Nephron (organoid): ENCODE measurements around the gene HOXD11.

Source experiments
- H3K27ac Mint-ChIP-seq, 3 experiments: 2 replicates each; pipeline ENCODE4 v1.8.0; 2020; ENCODE audit warnings: mixed read lengths in 3 of 3, mild to moderate bottlenecking in 2 of 3, moderate library complexity in 1 of 3
- H3K27me3 Mint-ChIP-seq: 2 replicates; pipeline ENCODE4 v1.8.0; 2021; ENCODE audit warnings: low read depth, mild to moderate bottlenecking, moderate library complexity, mixed read lengths
- H3K36me3 Mint-ChIP-seq: 2 replicates; pipeline ENCODE4 v1.8.0; 2020; ENCODE audit warnings: low read depth, mixed read lengths
- H3K4me1 Mint-ChIP-seq: 2 replicates; pipeline ENCODE4 v1.8.0; 2020; ENCODE audit warnings: mixed read lengths
- H3K4me3 Mint-ChIP-seq, 3 experiments: 2 replicates each; pipeline ENCODE4 v1.8.0; 2020; ENCODE audit warnings: mild to moderate bottlenecking in 3 of 3, mixed read lengths in 3 of 3, moderate library complexity in 2 of 3
- H3K9me3 Mint-ChIP-seq: 2 replicates; pipeline ENCODE4 v1.8.0; 2020; ENCODE audit warnings: mixed read lengths
- CTCF ChIP-seq, 3 experiments: fragments of 200-600 bp; sonication (generic); IDR thresholded peaks; one replicate each; pipeline ENCODE4 v1.5.0; 2021; ENCODE audit warnings: antibody characterized with exemption in 3 of 3; ENCODE audit not compliant: unreplicated experiment in 3 of 3

The HOXD11 gene

GRCh38 chr2:176096243-176096985, 10.7 kb upstream of the HOXD11 start:
- H3K4me1 Mint-ChIP-seq, result peaks cover 31% of the 10 kb centered on the region
- H3K36me3 Mint-ChIP-seq, result no peaks in the 10 kb centered on the region
- H3K27me3 Mint-ChIP-seq, result peaks cover 96% of the 10 kb centered on the region
- no peak overlapping the region for H3K27ac Mint-ChIP-seq
- no peak for TF ChIP-seq CTCF (IDR thresholded peaks at IDR 0.05; ENCODE audit: unreplicated experiment in 3 of 3)
- peak overlapping the region; percentile 23 to 77 (median 37) for H3K4me3 Mint-ChIP-seq
- no peaks in the 10 kb centered on the region for H3K9me3 Mint-ChIP-seq

GRCh38 chr2:176096986-176097819, 9.9 kb upstream of the HOXD11 start:
- no peaks in the 10 kb centered on the region for H3K36me3 Mint-ChIP-seq
- peak overlapping the region; percentile 48 to 77 (median 60) for H3K4me3 Mint-ChIP-seq
- H3K27ac Mint-ChIP-seq, result no peak overlapping the region
- peaks cover 24% of the 10 kb centered on the region for H3K4me1 Mint-ChIP-seq
- no peaks in the 10 kb centered on the region for H3K9me3 Mint-ChIP-seq
- peak; percentile 76 to 82 (median 78) for TF ChIP-seq CTCF (IDR thresholded peaks at IDR 0.05; ENCODE audit: unreplicated experiment in 3 of 3)
- H3K27me3 Mint-ChIP-seq, result peaks cover 96% of the 10 kb centered on the region

- H3K36me3 Mint-ChIP-seq, result no peaks in the 10 kb centered on the region
- peaks cover 100% of the 10 kb centered on the region for H3K27me3 Mint-ChIP-seq
- peak overlapping the region; percentile 44 to 77 (median 48) for H3K4me3 Mint-ChIP-seq
- TF ChIP-seq CTCF (IDR thresholded peaks at IDR 0.05; ENCODE audit: unreplicated experiment in 3 of 3), result peak in 1 of 3 experiments; percentile 22
- peaks cover 24% of the 10 kb centered on the region for H3K4me1 Mint-ChIP-seq
- no peaks in the 10 kb centered on the region for H3K9me3 Mint-ChIP-seq
- H3K27ac Mint-ChIP-seq, result no peak overlapping the region
Measured at GRCh38 chr2:176097820-176098365, 9.2 kb upstream of the HOXD11 start.

- Mint-ChIP-seq H3K4me1 (peaks cover 24% of the 10 kb centered on the region), H3K27me3 (peaks cover 100% of the 10 kb centered on the region), H3K27ac (no peak overlapping the region), H3K36me3 (no peaks in the 10 kb centered on the region), H3K9me3 (no peaks in the 10 kb centered on the region), H3K4me3 (peak overlapping the region; percentile 27 to 77 (median 51))
- no peak for TF ChIP-seq CTCF (IDR thresholded peaks at IDR 0.05; ENCODE audit: unreplicated experiment in 3 of 3)
Measured at GRCh38 chr2:176098366-176099158, 8.5 kb upstream of the HOXD11 start.

GRCh38 chr2:176099159-176099727, 7.8 kb upstream of the HOXD11 start:
- Mint-ChIP-seq H3K4me1 (peaks cover 23% of the 10 kb centered on the region), H3K36me3 (no peaks in the 10 kb centered on the region), H3K9me3 (no peaks in the 10 kb centered on the region), H3K27ac (no peak overlapping the region), H3K4me3 (peak overlapping the region; percentile 51 to 77 (median 65)), H3K27me3 (peaks cover 100% of the 10 kb centered on the region)
- TF ChIP-seq CTCF (IDR thresholded peaks at IDR 0.05; ENCODE audit: unreplicated experiment in 3 of 3), result no peak
